ENCODE data around the gene APOO. TPM values are rescaled to one million over a fixed set of nuclear protein-coding genes. Genes with fewer than 3 reads are reported as not detected.
A peak's percentile ranks its signal among the peaks of the same experiment; 100 is the strongest.

The APOO gene
- total RNA-seq, 4 donors from 2014 or later = 2.0 to 21.9 (median 11.2) TPM

DNA sequence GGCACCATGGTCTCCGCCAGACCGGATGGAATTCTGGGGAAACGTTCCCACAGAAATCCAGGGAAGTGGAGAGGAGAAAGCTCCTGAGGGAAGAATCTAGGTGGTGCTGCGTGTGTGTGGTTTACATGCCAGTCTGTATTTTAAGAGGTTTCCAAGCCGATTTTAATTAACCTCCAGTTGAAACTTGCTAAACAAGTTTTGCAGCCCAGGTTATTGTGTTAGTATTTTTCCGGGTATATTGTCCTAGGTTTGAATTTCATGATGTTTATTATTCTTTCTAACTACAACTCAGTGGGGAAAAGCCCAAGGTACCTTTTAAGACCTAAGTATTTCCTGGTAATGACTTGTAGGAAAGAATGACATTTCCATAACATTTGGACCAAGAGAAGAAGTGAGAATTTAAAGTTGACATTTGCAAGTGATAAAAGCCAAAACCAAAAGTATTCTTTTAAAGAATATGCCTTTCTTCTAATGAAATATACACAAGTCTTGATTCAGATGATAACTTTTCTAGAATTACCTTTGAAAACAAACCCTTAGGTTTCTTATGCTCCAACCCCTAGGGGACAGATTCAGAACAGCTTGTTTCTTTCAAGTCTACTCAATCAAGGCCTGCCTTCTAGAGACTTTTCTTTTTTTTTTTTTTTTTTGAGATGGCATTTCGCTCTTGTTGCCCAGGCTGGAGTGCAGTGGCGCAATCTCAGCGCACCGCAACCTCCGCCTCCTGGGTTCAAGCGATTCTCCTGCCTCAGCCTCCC is 110.2 kb downstream of the APOO start:
- no peak overlapping the region for H3K27ac ChIP-seq
- no peaks in the 10 kb centered on the region for H3K36me3 ChIP-seq
- no peak for TF ChIP-seq POLR2A (IDR thresholded peaks at IDR 0.05)
- TF ChIP-seq CTCF (IDR thresholded peaks at IDR 0.05) = peak in 1 of 4 experiments; percentile 9
- no peaks in the 10 kb centered on the region for H3K9me3 ChIP-seq
- no peaks in the 10 kb centered on the region for H3K27me3 ChIP-seq
- no peaks in the 10 kb centered on the region for H3K4me1 ChIP-seq
- no peak for DNase-seq
- no peak overlapping the region for H3K4me3 ChIP-seq
- intact Hi-C loops (cut with DNase I; ENCODE audit: low total_unique reads) = no loop called here

- Histone ChIP-seq H3K4me1 (no peaks in the 10 kb centered on the region), H3K36me3 (no peaks in the 10 kb centered on the region), H3K4me3 (no peak overlapping the region), H3K27me3 (no peaks in the 10 kb centered on the region), H3K27ac (no peak overlapping the region), H3K9me3 (no peaks in the 10 kb centered on the region)
- no peak for DNase-seq
- intact Hi-C loops (cut with DNase I; ENCODE audit: low total_unique reads) = no loop called here
- TF ChIP-seq POLR2A (IDR thresholded peaks at IDR 0.05) (no peak), CTCF (IDR thresholded peaks at IDR 0.05) (no peak)
Observed at GRCh38 chrX:23795221-23795620, 112.5 kb downstream of the APOO start.

- H3K36me3 ChIP-seq = no peaks in the 10 kb centered on the region
- no peak for DNase-seq
- no peaks in the 10 kb centered on the region for H3K4me1 ChIP-seq
- no peaks in the 10 kb centered on the region for H3K27me3 ChIP-seq
- H3K27ac ChIP-seq = peak overlapping the region in 1 of 2 donors; percentile 19
- no peak overlapping the region for H3K4me3 ChIP-seq
- TF ChIP-seq CTCF (IDR thresholded peaks at IDR 0.05) (no peak), POLR2A (IDR thresholded peaks at IDR 0.05) (no peak)
- intact Hi-C loops (cut with DNase I; ENCODE audit: low total_unique reads) = no loop called here
- H3K9me3 ChIP-seq = no peaks in the 10 kb centered on the region
Observed at GRCh38 chrX:23792861-23793553, 114.7 kb downstream of the APOO start.

DNA sequence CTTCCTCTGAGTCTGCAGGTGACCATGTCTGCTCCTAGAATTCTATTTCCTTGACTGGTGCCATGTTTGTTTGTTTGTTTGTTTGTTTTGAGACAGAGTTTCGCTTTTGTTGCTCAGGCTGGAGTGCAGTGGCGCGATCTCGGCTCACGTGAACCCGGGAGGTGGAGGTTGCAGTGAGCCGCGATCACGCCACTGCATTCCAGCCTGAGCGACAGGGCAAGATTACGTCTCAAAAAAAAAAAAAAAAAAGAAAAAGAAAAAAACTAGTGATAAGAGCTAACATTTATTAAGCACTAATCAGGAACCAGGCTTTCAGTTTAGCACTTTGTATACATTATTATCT is 117.6 kb downstream of the APOO start:
- Histone ChIP-seq H3K4me3 (no peak overlapping the region), H3K27ac (no peak overlapping the region), H3K36me3 (no peaks in the 10 kb centered on the region), H3K9me3 (no peaks in the 10 kb centered on the region), H3K4me1 (no peaks in the 10 kb centered on the region), H3K27me3 (no peaks in the 10 kb centered on the region)
- TF ChIP-seq CTCF (IDR thresholded peaks at IDR 0.05) = no peak
- TF ChIP-seq POLR2A (IDR thresholded peaks at IDR 0.05) = no peak
- DNase-seq = no peak
- intact Hi-C loops (cut with DNase I; ENCODE audit: low total_unique reads) = no loop called here

DNA sequence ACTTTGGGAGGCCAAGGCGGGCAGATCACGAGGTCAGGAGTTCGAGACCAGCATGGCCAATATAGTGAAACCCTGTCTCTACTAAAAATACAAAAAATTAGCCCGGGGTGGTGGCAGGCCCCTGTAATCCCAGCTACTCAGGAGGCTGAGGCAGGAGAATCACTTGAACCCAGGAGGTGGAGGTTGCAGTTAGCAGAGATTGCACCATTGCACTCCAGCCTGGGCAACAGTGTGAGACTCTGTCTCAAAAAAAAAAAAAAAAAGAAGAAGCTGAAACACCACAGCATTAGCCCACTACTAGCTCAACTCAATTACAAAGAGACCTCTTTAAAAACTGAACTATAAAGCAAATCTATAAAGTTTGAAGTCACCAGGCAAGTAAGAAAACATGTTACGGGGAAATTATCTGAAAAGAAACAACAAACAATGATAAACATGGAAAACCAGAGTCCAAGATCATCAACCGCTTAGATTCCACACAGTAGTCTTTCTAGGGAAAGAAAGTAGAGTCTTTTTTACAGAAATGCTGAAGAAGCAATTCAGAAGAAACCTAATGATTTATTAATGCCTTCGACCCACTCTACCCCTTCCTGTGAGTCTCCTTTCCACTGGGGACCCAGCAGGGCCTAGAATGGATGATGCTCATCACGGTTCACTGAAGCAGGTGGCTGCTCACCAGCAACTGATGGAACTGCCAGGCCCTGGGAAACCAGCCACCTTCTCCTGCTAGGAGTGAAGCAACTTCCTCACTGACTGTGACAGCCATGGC is 118.2 kb downstream of the APOO start:
- no peak for TF ChIP-seq POLR2A (IDR thresholded peaks at IDR 0.05)
- Histone ChIP-seq H3K36me3 (no peaks in the 10 kb centered on the region), H3K9me3 (no peaks in the 10 kb centered on the region), H3K4me1 (no peaks in the 10 kb centered on the region), H3K27ac (no peak overlapping the region), H3K4me3 (no peak overlapping the region), H3K27me3 (no peaks in the 10 kb centered on the region)
- intact Hi-C loops (cut with DNase I; ENCODE audit: low total_unique reads) = no loop called here
- no peak for DNase-seq

All from uterus (tissue), 4 donors.